G401 (cell line): ENCODE measurements around the gene B4GALT6. TPM values are rescaled to one million over a fixed set of nuclear protein-coding genes. Genes with fewer than 3 reads are reported as not detected.
"Not testable (repeated sequence)": the region's sequence is repeated elsewhere in the genome, so short reads cannot be mapped to it uniquely, and the experiment has no call there.

Experiments used
- DNase-seq: peaks from one replicate; pipeline ENCODE4 v3.0.0-alpha.2; 2015; ENCODE audit warnings: low spot score
- in situ Hi-C: cut with HindIII; loops from 2 replicates; pipeline ENCODE4 v1.10.0; 2016; ENCODE audit warnings: low sequenced_read_pairs, mixed read lengths
- total RNA-seq: library from RNA; depleted of rRNA; stranded (reverse); fragments of >200 nt; shearing (Covaris generic); gene quantifications from 2 replicates; pipeline ENCODE4 v1.2.3, GENCODE V29; 2014; rRNA removed

B4GALT6 gene, protein sequence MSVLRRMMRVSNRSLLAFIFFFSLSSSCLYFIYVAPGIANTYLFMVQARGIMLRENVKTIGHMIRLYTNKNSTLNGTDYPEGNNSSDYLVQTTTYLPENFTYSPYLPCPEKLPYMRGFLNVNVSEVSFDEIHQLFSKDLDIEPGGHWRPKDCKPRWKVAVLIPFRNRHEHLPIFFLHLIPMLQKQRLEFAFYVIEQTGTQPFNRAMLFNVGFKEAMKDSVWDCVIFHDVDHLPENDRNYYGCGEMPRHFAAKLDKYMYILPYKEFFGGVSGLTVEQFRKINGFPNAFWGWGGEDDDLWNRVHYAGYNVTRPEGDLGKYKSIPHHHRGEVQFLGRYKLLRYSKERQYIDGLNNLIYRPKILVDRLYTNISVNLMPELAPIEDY
- 0.75 TPM in 1 of 2 replicates, not detected in the other for total RNA-seq

GRCh38 chr18:31684279-31685096 lies at the start of gene B4GALT6:
Gene B4GALT6 (minus strand): TSS chr18:31684581. CDS start chr18:31684426, 155 bp downstream.
- peak; percentile 70 for DNase-seq
- in situ Hi-C loops: no loop called here

GRCh38 chr18:31731628-31732027 lies 47.2 kb upstream of the B4GALT6 start:
- in situ Hi-C loops: no loop called here

DNA sequence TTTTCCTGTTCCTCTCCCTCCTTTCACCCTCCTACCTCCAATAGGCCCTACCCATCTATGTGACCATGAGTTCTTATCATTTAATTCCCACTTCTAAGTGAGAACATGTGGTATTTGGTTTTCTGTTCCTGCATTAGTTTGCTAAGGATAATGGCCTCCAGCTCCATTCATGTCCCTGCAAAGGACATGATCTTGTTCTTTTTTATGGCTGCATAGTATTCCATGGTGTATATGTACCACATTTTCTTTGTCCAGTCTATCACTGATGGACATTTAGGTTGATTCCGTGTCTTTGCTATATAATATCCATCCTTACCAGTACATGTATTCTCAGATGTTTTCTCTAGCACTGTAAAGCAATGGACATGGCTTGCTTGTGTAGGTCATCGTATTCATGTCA lies 44.8 kb upstream of the B4GALT6 start:
- in situ Hi-C loops, DNase-seq: not testable (repeated sequence)

More at GRCh38 chr18:31731628-31732027, 47.2 kb upstream of the B4GALT6 start:
- DNase-seq: no peak

- in situ Hi-C loops: no loop called here
- DNase-seq: peak; percentile 36
Observed at GRCh38 chr18:31723990-31724711, 39.8 kb upstream of the B4GALT6 start.

GRCh38 chr18:31723639-31723989 lies 39.2 kb upstream of the B4GALT6 start:
- DNase-seq: peak; percentile 49
- in situ Hi-C loops: no loop called here

DNA sequence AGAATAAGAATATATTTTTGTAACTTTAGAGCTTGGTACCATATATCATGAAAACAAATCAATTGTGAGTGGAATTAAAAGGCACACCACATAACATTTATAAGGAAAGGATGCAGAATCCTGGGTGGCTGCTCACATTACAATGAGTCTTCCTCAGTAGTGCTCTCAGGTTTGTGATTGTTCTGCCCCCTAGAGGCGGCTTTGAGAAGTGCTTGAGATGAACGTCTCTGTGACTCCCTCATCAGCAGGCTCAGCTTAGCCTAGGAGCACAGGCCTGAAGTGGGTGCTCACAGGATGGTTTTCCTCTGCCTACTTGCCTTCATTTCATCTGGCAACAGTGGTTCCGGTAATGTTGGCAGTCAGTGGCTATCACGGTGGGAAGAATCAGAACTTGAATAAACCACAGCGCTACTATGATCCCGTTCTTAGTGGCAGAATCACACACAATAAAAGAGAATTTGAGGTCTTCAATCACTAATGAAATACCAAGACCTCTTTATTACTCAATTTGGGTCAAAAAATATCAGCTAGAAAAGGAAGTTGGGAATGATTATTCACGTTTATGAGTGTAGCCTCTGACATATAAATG lies 38.1 kb upstream of the B4GALT6 start:
- in situ Hi-C loops: no loop called here
- peak; percentile 89 for DNase-seq

GRCh38 chr18:31721601-31722000 lies 37.2 kb upstream of the B4GALT6 start:
- DNase-seq: no peak
- in situ Hi-C loops: no loop called here

- DNase-seq: no peak
- in situ Hi-C loops: no loop called here
Observed at GRCh38 chr18:31720867-31721266, 36.5 kb upstream of the B4GALT6 start.

DNA sequence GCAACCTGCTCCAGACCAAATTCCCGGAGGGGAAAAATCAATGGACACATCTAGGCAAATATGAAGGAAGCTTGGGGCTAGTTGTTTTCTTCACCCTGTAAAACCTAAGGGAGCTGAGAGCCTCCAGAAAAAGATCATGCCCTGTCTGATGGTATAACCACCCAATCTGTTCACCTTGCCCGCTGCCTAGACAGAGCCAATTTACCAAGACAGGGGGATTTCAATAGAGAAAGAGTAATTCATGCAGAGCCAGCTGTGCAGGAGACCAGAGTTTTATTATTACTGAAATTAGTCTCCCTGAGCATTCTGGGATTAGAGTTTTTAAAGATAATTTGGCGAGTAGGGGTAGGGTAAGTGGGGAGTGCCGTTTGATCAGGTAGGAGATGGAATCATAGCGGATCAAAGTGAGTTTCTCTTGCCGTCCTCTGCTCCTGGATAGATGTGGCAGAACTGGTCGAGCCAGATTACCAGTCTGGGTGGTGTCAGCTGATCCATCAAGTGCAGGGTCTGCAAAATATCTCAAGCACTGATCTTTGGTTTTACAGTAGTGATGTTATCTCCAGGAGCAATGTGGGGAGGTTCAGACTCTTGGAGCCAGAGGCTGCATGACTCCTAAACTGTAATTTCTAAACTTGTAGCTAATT lies 35.1 kb upstream of the B4GALT6 start:
- in situ Hi-C loops: no loop called here

DNA sequence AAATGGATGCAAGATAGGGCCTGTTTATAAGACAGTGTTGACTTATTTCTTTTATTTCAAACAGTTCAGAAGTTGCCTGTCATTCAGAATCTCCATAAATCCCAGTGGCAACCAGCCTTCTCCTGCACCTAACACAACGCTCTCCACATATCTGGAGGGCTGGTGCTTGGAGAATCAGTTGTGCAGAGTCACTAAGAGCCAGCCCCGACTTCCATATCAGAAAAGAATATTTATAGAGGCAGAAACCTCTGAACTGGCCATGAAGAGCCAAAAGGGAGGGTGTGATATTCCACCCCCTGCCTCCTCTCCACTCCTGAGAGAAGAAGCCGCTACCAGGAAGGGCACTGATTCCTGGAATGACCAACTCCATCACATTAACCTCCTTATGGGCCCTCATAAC lies 34.0 kb upstream of the B4GALT6 start:
- in situ Hi-C loops: no loop called here
- no peak for DNase-seq

More for the DNA sequence above, 35.1 kb upstream of the B4GALT6 start:
- no peak for DNase-seq

DNA sequence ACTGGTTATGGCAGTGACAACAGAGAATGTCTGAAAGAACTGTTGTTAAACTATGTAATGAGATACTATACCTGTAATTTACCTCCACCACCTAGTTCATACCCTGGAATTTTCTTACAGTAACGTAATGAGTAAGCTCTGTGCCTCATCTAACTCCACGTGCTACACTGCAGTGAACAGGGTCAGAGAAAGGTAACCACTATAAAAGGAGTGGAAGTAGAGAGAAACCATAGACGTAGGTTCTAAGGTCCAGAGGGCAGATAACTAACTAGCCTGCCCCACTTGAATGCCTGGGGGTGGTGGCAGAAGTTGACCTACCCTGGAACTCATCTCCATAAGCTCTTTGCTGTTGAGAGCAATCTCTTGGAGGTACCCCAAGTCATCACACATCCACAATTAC lies 32.0 kb upstream of the B4GALT6 start:
- DNase-seq: no peak
- in situ Hi-C loops: no loop called here

- in situ Hi-C loops: no loop called here
- DNase-seq: no peak
Observed at GRCh38 chr18:31711365-31712172, 27.2 kb upstream of the B4GALT6 start.

- in situ Hi-C loops: no loop called here
Observed at GRCh38 chr18:31710826-31711225, 26.4 kb upstream of the B4GALT6 start.

GRCh38 chr18:31707815-31708214 lies 23.4 kb upstream of the B4GALT6 start:
- in situ Hi-C loops: no loop called here
- DNase-seq: no peak

More at GRCh38 chr18:31710826-31711225, 26.4 kb upstream of the B4GALT6 start:
- peak; percentile 61 for DNase-seq

DNA sequence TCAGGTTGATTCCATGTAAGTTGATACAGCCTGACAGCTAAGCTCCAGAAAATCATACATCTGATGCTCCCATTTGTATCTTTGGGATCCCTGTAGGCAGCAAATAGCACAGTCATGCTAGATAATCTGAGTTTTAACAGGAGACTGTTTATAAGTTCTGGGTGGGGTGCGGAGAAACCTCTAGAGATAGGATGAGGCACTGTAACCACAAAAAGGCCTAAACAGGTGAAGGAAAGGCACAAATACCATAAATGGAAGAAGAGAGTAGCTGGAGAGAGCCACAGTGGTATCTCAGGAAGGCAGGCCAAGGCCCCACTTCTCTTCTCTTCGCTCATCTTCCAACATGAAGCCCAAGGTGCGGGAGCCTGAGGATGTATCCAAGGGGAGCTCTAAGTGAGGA lies 18.1 kb upstream of the B4GALT6 start:
- DNase-seq: no peak
- in situ Hi-C loops: no loop called here

DNA sequence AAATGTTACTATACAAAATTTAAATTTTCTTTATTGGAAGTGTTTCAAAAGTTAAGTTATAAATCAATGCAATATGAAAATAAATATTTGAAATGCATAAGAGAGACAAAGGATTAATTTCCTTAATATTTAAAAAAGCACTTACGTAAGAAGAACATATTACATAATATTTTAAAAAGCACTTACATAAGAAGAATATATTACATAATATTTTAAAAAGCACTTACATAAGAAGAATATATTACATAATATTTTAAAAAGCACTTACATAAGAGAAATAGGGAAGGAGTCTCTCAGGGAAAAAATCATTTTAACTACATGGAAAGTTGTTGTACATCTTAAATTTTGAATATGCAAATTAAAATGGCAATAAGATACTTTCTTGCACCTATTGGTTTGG lies 17.4 kb upstream of the B4GALT6 start:
- in situ Hi-C loops: no loop called here
- DNase-seq: no peak

GRCh38 chr18:31700990-31701389 lies 16.6 kb upstream of the B4GALT6 start:
- no peak for DNase-seq
- in situ Hi-C loops: no loop called here
